T-helper 1 cell treated with Interleukin-12 subunit alpha and Interleukin-12 subunit beta and Interleukin-4 antibody, amounts not matched to agents 30 μg/mL and 1 μg/mL, for 36 hours (primary cell): ENCODE data around the gene TEX38.

Source experiments
- H3K27ac Mint-ChIP-seq: one replicate; pipeline ENCODE4 v1.8.0; 2021; ENCODE audit warnings: mild to moderate bottlenecking, mixed read lengths
- H3K27me3 Mint-ChIP-seq: one replicate; pipeline ENCODE4 v1.8.0; 2021; ENCODE audit warnings: low read depth, mixed read lengths
- H3K36me3 Mint-ChIP-seq: one replicate; pipeline ENCODE4 v1.8.0; 2021; ENCODE audit warnings: low read depth, mixed read lengths
- H3K4me1 Mint-ChIP-seq: one replicate; pipeline ENCODE4 v1.8.0; 2021; ENCODE audit warnings: low read depth, mixed read lengths
- H3K4me3 Mint-ChIP-seq: one replicate; pipeline ENCODE4 v1.8.0; 2021; ENCODE audit warnings: mild to moderate bottlenecking, moderate library complexity, mixed read lengths
- H3K9me3 Mint-ChIP-seq: one replicate; pipeline ENCODE4 v1.8.0; 2021; ENCODE audit warnings: mixed read lengths

The TEX38 gene

DNA sequence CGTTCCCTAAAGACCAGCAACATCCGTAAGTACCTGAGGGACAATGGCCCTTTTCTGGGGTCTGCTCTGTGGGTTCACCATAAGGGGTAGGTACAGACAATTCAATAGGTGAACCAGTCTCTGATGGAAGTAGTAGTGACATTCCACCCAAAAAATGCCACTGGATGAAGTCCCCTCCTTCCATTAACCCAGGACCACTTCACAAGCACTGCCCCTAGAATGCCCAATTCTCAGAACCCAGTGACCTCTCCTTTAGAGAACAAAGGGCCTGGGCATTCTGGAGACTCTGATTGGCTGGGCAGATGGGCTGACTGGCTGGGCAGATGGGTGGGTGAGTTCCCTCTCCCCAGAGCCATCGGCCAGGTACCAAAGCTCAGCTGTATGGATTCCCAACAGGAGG lies at the start of gene TEX38:
TEX38 (plus strand) TSS at position 301 of the 400 bp plus-strand sequence; CDS start at position 382, 81 bp downstream.
- Mint-ChIP-seq H3K27me3 (no peaks in the 10 kb centered on the region), H3K27ac (no peak within 1 kb of the TSS), H3K4me1 (peaks cover 29% of the 10 kb centered on the region), H3K4me3 (no peak within 1 kb of the TSS), H3K36me3 (peaks cover 11% of the 10 kb centered on the region), H3K9me3 (no peaks in the 10 kb centered on the region)

DNA sequence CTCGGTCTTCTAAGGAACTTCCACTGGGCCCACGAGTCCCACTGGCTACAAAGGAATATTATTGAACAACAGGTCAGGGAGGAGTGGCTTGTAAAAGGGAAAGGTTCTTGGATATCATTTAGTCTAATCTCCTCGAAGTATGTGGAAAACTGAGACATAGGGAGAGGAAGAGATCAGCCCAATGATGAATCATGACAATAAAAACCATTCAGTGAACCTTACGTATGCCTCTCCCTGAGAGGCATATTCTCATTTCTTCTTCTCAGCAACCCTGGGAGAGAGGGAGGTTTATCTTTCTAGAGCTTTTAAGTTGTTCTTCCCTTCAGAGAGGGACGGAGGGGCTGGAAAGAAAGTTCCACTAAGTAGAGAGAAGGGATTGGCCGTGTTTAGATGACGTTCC lies 49.7 kb upstream of the TEX38 start:
- no peak overlapping the region for H3K27ac Mint-ChIP-seq
- peaks cover 1% of the 10 kb centered on the region for H3K36me3 Mint-ChIP-seq
- no peaks in the 10 kb centered on the region for H3K27me3 Mint-ChIP-seq
- no peak overlapping the region for H3K4me3 Mint-ChIP-seq
- peaks cover 25% of the 10 kb centered on the region for H3K4me1 Mint-ChIP-seq
- H3K9me3 Mint-ChIP-seq = no peaks in the 10 kb centered on the region

DNA sequence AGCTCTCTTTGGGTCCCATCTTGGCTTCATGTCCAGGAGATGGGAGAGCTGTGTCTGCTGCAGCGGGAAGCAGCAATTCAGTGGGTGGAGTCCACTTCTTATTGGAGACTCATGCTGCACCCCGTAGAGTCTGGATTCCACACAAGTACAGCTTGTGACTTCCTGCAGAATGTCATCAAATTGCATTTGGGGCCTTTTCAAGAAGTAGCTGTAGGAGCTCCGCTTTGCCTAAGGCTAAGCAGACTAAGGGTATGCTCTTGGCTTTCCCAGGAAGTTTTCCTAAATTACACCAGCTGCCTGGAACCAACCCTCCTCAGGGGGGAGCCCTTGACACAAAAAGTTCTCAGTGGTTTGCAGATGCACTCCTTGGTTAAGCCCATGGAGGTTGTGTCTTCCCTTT lies 49.3 kb upstream of the TEX38 start:
- H3K27me3 Mint-ChIP-seq = no peaks in the 10 kb centered on the region
- H3K27ac Mint-ChIP-seq = no peak overlapping the region
- peaks cover 2% of the 10 kb centered on the region for H3K36me3 Mint-ChIP-seq
- H3K9me3 Mint-ChIP-seq = no peaks in the 10 kb centered on the region
- H3K4me1 Mint-ChIP-seq = peaks cover 21% of the 10 kb centered on the region
- no peak overlapping the region for H3K4me3 Mint-ChIP-seq

DNA sequence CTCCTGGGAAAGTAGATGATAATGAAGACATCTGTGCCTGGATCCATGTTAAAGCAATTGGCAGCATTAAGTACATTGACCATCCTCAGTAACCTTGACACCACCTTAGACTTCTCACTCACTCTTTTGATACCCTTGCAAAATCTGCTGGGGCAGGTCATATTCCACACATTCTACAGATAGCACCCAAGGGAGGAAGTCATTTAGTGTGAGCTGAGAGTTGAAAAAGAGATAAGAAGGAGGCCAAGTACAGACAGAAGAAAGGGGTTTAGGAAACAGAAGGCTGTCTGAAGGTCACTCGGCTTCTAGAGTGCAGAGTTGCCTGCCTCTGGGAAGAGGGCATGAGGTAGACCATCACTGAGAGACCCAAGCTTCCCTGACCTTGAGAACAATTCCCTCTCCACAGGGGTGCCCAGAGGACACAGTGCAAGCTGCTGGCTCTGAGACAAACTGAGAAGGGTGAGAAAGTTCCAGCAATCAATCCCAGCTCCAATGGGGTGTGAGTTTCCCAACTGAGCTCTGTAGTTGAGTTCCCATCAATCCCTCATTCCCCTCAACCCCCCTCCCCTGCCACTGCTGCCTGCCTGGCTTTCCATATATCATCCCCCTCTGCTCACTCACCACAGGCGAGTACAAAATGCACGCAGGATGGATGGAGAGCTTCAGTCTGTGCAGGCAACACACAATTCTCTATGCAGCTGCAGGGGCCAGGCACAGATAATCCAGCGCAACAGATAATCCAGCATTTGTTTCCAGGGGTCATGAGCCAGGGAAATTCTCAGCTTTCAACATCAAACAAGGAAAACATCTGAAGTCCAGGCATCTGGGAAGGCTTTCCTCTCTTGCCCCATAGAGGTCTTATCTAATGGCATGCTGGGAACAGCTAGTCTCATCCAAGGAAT lies 47.7 kb upstream of the TEX38 start:
- Mint-ChIP-seq H3K9me3 (no peaks in the 10 kb centered on the region), H3K4me1 (peaks cover 10% of the 10 kb centered on the region), H3K36me3 (peaks cover 2% of the 10 kb centered on the region), H3K27ac (no peak overlapping the region), H3K27me3 (no peaks in the 10 kb centered on the region), H3K4me3 (no peak overlapping the region)

DNA sequence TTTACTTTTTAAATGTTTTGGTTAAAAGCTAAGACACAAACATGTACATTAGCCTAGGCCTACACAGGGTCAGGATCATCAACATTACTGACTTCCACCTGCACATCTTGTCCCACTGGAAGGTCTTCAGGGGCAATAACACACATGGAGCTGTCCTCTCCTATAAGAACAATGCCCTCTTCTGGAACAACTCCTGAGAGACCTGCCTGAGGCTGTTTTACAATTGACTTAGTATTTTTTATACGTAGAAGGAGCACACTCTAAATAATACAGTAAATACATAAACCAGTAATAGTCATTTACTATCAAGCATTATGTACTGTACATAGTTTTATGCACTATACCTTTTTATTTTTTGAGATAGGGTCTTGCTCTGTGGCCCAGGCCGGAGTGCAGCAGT lies 40.9 kb upstream of the TEX38 start:
- H3K27ac Mint-ChIP-seq = no peak overlapping the region
- no peak overlapping the region for H3K4me3 Mint-ChIP-seq
- H3K4me1 Mint-ChIP-seq = peaks cover 3% of the 10 kb centered on the region
- no peaks in the 10 kb centered on the region for H3K27me3 Mint-ChIP-seq
- peaks cover 14% of the 10 kb centered on the region for H3K36me3 Mint-ChIP-seq
- no peaks in the 10 kb centered on the region for H3K9me3 Mint-ChIP-seq

DNA sequence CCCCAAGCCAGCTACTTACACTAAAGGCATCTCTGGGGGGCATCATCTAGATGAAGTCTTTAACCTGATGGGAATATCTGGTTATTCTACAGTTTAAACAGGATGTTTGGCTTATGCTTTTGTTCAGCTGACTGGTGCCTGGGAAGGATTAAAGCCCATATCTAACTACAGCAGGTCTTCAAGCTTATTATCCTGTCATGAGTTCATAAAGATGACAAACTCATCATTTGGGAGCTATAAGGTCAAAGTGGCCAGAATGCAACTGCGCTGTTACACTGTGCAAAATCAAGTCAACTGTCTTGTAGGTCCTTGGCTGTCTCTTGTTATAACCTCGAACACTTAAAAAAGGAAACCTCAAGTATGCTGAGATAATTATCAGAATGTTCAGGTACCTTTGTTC lies 36.4 kb upstream of the TEX38 start:
- Mint-ChIP-seq H3K27me3 (no peaks in the 10 kb centered on the region), H3K4me1 (peaks cover 3% of the 10 kb centered on the region), H3K4me3 (no peak overlapping the region), H3K27ac (no peak overlapping the region), H3K9me3 (no peaks in the 10 kb centered on the region), H3K36me3 (peaks cover 20% of the 10 kb centered on the region)

DNA sequence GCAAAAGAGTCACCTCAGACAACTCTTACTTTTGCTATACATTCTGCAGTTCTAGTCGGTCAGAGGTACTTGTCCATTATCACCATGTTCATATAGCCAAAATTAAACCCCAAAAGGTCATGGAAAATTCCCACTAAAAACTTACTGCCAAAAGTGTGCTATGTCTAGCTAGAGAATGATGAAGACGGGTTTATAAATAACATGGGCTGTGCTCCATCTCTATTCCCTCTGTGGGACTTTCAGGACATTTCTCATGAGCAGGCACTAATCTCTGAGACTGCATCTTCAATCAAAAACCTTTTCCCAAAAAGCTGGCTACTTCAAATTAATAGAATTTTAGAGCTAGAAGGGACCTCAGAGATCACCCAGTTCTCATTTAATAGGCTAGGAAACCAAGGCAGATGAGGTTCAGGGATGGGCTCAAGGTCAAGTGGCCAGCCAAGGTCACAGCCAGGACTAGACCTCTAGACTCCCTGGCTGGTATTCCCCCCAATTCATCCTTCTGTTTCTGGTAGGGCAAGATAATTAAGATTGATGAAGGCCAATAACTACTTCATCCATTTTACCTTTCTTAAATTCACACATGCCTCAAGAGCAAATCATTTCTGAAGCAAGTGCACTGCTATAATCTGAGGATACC lies 34.1 kb upstream of the TEX38 start:
- Mint-ChIP-seq H3K4me3 (no peak overlapping the region), H3K27me3 (no peaks in the 10 kb centered on the region), H3K27ac (no peak overlapping the region), H3K36me3 (peaks cover 30% of the 10 kb centered on the region), H3K4me1 (peaks cover 3% of the 10 kb centered on the region), H3K9me3 (no peaks in the 10 kb centered on the region)

DNA sequence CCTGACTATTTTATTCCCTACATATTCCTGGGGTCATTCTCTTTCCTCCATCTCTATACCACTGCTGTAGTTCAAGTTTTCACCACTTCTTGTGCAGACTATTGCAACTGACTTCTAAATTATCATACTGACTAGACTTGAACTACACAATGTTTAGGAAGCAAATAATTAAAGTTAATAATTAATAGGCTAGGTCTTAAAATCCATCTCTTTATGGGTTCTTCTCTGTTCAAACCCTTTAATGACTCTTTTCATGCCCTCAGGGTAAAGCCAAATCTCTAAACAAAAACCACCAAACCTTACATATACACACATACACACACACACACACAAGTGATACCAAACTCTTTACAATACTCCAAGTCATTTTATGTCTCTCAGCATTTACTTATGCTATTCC lies 32.7 kb upstream of the TEX38 start:
- H3K9me3 Mint-ChIP-seq = no peaks in the 10 kb centered on the region
- H3K27me3 Mint-ChIP-seq = no peaks in the 10 kb centered on the region
- no peaks in the 10 kb centered on the region for H3K4me1 Mint-ChIP-seq
- no peak overlapping the region for H3K27ac Mint-ChIP-seq
- peaks cover 29% of the 10 kb centered on the region for H3K36me3 Mint-ChIP-seq
- H3K4me3 Mint-ChIP-seq = no peak overlapping the region

DNA sequence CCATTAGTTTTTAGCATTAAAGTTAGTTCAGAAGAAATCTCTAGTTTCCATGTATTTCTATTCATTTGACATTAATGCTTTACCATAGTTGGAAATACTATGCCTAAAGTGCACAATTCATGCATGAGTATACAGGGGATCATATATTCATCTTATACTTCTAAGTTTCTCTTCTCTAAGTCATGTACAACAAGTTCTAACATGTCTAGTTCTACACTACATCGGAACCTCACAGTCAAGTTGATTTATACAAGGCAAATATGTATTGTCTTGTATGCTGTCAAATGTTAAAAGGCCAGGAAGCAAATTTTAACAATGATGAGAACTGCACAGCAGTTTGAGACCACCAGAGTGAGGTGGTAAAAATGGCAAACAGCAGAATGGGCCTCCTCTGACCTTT lies 32.1 kb upstream of the TEX38 start:
- Mint-ChIP-seq H3K27ac (no peak overlapping the region), H3K4me3 (no peak overlapping the region), H3K9me3 (no peaks in the 10 kb centered on the region), H3K27me3 (no peaks in the 10 kb centered on the region), H3K36me3 (peaks cover 26% of the 10 kb centered on the region), H3K4me1 (no peaks in the 10 kb centered on the region)

DNA sequence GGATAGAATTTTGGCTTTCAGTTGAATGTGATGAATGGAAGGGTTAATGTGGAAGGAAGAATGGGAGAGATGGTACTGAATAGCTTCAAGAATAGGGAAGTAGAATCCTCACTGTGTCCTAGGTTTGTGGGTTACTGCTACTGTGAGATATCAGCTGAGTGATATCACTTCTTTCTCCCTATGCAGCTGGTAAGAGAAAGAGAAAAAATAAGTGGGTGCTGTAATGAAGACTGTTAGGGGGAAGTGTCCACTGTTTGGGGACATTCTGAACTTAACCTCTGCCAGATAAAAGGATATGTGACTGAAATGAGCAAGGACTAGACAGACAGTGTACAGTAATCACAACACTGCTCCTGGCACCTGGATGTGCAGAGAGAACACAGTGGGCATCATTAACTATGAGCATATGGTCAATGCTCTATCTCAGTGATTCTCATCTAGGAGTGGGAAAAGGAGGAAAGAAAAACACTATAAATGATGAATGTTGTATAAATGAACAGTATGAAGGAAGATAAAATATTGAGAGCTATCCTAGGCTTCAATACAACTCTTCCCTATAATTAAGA lies 29.5 kb upstream of the TEX38 start:
- Mint-ChIP-seq H3K9me3 (peaks cover under 1% of the 10 kb centered on the region), H3K27ac (no peak overlapping the region), H3K36me3 (peaks cover 25% of the 10 kb centered on the region), H3K4me3 (no peak overlapping the region), H3K27me3 (no peaks in the 10 kb centered on the region), H3K4me1 (peaks cover under 1% of the 10 kb centered on the region)

DNA sequence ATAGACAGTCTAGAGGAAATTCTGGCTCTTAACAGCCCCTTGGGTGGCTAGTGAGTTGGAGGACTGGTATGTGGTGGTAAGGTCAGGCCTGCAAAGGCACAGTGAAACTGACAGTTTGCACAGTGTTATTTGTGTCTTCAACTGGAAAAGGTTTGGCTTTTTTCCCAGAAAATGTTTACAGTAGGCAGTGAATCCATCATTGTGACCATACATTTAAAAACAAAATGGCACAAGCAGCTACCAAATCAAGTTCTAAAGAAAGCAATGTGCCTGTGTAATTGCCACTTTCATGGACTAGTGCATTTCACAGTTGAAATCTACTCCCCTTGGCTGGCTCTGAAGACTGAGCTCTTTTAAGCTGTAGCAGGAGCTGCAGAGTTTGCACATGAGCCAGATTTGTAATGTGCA lies 28.3 kb upstream of the TEX38 start:
- Mint-ChIP-seq H3K27ac (no peak overlapping the region), H3K36me3 (peaks cover 31% of the 10 kb centered on the region), H3K4me3 (no peak overlapping the region), H3K27me3 (no peaks in the 10 kb centered on the region), H3K9me3 (peaks cover 5% of the 10 kb centered on the region), H3K4me1 (peaks cover 2% of the 10 kb centered on the region)

DNA sequence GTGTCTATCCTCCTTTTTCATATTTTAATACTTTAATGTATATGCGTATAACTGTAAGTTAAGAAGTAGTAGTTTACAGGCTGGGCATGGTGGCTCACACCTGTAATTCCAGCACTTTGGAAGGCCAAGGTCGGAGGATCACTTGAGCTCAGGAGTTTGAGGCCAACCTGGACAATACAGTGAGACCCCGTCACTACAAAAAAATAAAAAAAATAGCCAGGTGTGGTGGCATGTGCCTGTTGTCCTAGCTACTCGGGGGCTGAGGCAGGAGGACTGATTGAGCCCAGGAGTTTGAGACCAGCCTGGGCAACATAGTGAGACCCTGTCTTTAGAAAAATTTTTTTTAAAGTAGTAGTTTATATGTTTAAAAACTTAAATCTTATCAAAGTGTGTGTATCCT lies 25.8 kb upstream of the TEX38 start:
- no peak overlapping the region for H3K4me3 Mint-ChIP-seq
- no peaks in the 10 kb centered on the region for H3K27me3 Mint-ChIP-seq
- H3K27ac Mint-ChIP-seq = no peak overlapping the region
- peaks cover 15% of the 10 kb centered on the region for H3K9me3 Mint-ChIP-seq
- H3K4me1 Mint-ChIP-seq = peaks cover 2% of the 10 kb centered on the region
- H3K36me3 Mint-ChIP-seq = peaks cover 46% of the 10 kb centered on the region

DNA sequence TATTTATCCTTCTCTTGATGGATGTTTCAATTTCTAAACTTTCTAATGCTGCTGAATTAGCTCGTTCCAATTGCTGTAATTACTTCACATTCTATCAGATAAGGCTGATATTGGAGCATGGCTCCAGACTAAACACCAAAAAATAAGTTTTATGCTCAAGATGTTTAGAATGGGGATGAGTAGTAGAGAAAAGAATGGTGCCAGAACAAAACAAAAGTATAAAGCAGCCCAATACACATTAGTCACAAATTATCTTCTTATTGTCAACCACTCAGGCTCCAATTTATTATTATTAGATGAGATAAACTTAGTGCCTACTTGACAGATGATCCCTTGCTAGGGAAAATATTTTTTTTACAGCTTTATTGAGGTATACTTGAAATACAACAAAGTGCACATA lies 25.3 kb upstream of the TEX38 start:
- Mint-ChIP-seq H3K4me1 (peaks cover 2% of the 10 kb centered on the region), H3K36me3 (peaks cover 46% of the 10 kb centered on the region), H3K9me3 (peaks cover 16% of the 10 kb centered on the region), H3K27ac (no peak overlapping the region), H3K4me3 (no peak overlapping the region), H3K27me3 (no peaks in the 10 kb centered on the region)

DNA sequence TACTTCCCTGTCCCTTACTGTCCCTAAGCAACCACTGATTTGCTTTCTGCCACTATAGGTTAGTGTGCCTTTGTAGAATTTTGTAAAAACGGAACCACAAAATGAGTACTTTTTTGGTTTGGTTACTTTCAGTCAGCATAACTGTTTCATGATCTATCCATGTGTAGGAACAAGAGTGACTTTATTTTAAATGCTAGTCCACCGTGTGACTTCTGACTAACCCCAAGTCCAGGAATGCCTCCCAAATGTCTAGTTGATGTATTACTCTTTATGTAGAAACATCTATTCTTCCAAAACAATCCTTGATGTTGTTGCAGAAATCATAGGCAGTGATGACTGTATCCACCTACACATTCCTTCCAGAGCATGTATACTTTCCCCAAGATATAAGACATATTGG lies 24.8 kb upstream of the TEX38 start:
- Mint-ChIP-seq H3K9me3 (peaks cover 16% of the 10 kb centered on the region), H3K27me3 (no peaks in the 10 kb centered on the region), H3K36me3 (peaks cover 42% of the 10 kb centered on the region), H3K4me3 (no peak overlapping the region), H3K27ac (no peak overlapping the region), H3K4me1 (peaks cover 2% of the 10 kb centered on the region)

DNA sequence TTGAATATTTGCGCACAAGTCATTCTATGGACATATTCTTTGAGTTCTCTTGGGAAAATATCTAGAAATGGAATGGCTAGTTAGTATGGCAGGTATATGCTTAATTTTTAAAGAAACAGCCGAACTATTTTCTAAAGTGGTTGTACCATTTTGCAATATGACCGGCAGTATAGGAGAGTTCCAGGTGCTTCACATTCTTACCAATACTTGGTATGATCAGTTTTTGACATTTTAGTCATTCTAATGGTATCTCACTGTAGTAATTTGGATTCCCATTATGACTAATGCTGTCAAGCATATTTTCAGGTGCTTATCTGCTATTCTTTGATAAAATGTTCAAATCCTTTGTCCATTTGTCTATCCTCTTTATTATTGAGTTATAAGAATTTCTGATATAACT lies 24.0 kb upstream of the TEX38 start:
- Mint-ChIP-seq H3K27me3 (no peaks in the 10 kb centered on the region), H3K27ac (no peak overlapping the region), H3K36me3 (peaks cover 42% of the 10 kb centered on the region), H3K9me3 (peaks cover 16% of the 10 kb centered on the region), H3K4me3 (no peak overlapping the region), H3K4me1 (peaks cover 2% of the 10 kb centered on the region)
